IPS DF 19.7 (cell line): Measurements from ENCODE around the gene HMGCS2.
A peak's percentile ranks its signal among the peaks of the same experiment; 100 is the strongest.

Source experiments
- DNase-seq: peaks from one replicate; pipeline ENCODE4 v3.0.0-alpha.2; 2013; ENCODE audit warnings: low read depth, low spot score

HMGCS2 gene

DNA sequence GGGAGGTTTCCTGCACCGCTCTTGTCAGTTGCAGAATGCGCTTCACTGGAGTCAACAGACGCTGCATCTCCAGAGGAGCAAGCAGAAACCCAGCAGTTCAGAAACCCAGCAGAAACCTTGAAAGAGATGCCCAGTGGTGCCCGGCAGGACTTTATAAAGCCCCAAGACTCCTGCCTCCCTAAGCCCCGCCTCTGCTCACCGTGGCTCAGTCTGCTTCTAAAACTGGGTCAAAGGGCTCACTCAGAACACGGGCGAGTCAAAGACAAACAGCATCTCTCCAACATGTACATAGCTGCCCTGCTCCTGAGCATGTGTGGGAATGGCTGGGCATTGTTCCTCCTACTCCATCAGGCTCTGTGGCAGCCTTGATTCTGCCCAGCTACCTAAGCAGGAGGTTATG is at the start of gene HMGCS2:
HMGCS2 (minus strand) TSS at position 128 of the 400 bp plus-strand sequence; CDS start at position 67, 61 bp downstream.
- no peak for DNase-seq

DNA sequence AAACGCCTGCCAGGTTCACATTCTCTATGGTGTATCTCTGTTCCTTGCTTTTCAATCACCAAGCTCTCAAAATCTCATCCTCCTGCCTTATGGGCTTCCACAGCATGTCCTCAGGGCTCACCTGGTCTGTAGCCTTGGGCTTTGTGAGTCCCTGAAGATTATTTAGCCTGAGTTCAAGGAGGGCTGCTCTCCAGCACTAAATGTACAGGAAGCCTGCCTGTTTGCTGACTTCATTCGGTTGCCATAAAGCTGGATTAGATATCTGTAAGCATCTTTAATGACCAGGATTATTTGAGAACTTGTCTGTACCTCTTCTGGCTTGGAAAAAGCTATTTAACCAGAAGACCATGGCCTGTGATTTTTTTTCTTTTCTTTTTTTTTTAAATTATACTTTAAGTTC is 49.5 kb upstream of the HMGCS2 start:
- no peak for DNase-seq

DNA sequence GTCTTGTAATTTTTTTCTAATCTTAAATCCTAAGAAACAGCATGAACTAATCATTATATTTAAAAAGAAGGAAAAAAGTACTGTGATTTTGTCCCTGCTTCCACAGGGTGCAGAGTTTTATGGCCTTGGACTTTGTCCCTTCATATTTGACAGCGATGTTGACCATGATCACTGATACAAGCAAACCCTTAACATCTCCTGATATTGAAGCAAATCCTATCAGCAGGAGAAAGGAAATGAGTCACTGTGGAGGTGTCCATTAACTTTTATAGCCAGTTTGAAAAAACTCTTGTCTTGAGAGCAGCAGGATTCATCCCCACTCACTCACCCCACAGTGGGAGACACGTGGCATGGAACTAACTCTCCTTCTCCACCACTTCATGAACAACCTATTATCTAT is 47.7 kb upstream of the HMGCS2 start:
- no peak for DNase-seq

DNA sequence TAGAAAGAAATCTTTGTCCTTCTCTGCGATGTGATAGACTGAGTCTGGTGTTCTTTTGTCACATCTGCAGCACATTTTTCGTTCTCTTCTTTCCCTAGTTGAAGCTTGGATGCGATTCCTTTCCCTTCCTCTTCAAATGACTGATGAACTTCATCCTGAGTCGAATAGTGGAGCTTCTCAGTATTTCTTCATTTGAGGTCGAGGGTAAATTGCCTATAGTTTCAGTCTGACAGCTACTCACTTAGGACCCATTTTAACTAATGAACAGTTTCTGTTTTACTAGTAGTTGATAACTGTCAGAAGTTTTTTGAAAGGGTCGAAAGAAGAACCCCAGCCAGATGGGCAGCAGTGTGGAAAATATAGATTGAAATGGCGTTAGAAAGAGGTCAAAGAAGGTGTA is 47.2 kb upstream of the HMGCS2 start:
- DNase-seq = no peak

- no peak for DNase-seq
Measured at GRCh38 chr1:119815361-119815760, 46.7 kb upstream of the HMGCS2 start.

DNA sequence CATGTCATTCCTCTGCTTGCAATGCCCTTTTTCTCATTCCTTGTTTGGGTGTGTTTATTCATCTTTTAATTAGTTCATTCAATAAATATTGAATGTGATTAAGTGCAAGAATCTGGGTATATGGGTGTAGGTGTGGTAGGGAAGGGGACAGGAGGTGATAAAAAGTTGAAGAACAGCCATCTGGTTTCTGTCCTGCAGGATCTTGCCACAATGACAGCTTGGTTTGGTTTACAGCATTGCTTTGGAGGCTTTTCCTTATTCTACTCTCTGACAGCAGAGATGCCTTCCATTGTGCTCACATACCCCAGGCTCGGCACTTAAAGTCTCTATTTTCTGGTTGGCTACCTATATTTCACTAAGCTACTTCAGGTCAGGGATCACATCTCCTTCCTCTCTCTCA is 45.6 kb upstream of the HMGCS2 start:
- no peak for DNase-seq

GRCh38 chr1:119811985-119812557 is 43.4 kb upstream of the HMGCS2 start:
- DNase-seq = no peak

DNA sequence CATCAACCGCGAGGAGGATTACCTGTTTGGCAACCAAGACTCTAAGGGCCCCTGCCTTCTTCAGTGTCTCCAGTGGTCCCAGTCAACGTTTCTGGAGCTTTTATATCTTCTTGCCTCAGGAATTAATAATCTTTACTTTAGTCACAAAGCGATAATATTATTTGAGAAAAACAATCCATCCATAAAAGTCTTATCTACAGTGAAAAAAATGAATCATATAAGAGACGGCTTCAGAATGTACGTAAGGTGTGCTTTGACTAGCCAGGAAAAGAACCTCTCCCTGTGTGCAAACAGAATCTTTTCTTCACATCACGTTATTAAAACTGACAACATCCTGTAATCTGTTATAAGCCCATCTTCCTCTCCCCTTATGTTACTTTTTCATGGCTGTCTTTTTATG is 42.7 kb upstream of the HMGCS2 start, which contains the start of gene REG4:
REG4 (minus strand) TSS at position 74 of the 400 bp plus-strand sequence. CDS start 2,691 bp downstream, outside the sequence.
- no peak for DNase-seq

GRCh38 chr1:119808972-119809550 is 40.4 kb upstream of the HMGCS2 start:
- DNase-seq = peak; percentile 30

- DNase-seq = no peak
Measured at GRCh38 chr1:119808491-119808890, 39.8 kb upstream of the HMGCS2 start.

GRCh38 chr1:119806489-119806888 is 37.8 kb upstream of the HMGCS2 start:
- no peak for DNase-seq

- DNase-seq = no peak
Measured at GRCh38 chr1:119805746-119806145, 37.0 kb upstream of the HMGCS2 start.

GRCh38 chr1:119805247-119805646 is 36.5 kb upstream of the HMGCS2 start:
- DNase-seq = no peak

- no peak for DNase-seq
Measured at GRCh38 chr1:119799599-119800177, 31.0 kb upstream of the HMGCS2 start.

DNA sequence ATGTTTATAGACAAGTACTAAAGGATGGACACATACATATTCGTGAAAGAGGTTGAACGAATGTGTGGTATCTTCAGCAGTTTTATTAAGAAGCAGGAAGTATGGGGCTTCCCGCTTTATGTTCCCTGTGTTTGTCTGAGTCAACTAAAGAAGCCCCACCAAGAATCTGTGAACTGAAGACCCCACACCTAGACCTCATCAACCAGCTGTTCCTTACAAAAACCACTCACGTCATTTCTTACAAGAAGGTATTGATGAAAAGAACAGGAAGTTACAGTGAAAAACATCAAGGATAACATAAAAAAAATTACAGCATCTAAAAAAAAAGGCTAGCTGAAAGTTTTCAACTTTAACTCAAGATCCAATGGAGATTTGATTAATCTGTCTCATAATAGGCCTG is 30.3 kb upstream of the HMGCS2 start:
- DNase-seq = no peak

DNA sequence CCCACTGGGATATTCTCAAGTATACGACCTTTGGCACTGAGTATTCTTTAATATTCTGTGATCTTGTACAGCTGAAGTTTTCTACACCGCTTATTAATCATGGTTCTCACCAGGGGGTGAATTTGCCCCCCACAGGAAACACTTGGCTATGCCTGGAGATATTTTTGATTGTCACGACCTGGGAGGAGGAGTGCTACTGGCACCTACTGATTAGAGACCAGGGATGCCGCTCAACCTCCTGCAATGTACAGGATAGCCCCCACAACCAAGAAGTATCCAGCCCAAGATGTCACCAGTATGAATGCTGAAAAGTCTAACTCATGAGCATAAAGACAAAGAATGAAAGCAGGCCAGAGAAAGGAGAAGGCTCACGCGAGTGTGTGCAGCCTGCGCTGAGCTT is 28.9 kb upstream of the HMGCS2 start:
- DNase-seq = no peak

- DNase-seq = no peak
Measured at GRCh38 chr1:119797162-119797561, 28.5 kb upstream of the HMGCS2 start.

GRCh38 chr1:119795261-119796200 is 26.8 kb upstream of the HMGCS2 start:
- DNase-seq = no peak

GRCh38 chr1:119794876-119795240 is 26.2 kb upstream of the HMGCS2 start:
- no peak for DNase-seq

DNA sequence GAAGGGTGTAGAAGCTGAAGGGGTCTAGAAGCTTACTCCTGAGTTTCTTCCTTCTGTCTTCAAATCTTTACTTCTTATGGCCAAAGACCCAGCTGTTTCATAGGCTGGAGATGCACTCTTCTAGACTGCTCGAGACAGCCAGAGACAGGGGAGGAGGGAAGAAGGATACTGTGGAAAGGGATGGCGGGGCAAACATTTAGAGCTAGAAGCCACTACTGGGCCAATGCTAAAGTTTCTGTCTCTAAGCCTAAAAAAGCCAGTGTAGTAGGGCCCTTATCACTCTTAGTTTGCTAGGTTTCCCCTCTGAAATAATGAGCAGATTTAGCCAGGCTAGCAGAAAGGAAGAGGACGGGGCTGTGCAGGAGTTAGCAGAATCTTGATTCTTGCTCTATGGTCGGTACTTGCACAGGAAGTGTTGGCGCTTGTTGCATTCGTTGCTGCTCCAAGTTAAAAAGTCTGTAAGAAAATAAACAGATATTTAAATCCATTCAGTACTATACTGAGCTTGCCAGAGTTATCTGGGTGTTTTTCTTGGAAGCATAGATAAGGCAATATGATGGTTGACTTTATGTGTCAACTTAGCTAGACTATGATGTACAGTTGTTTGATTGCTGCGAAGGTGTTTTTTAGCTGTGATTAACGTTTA is 25.6 kb upstream of the HMGCS2 start:
- DNase-seq = no peak

DNA sequence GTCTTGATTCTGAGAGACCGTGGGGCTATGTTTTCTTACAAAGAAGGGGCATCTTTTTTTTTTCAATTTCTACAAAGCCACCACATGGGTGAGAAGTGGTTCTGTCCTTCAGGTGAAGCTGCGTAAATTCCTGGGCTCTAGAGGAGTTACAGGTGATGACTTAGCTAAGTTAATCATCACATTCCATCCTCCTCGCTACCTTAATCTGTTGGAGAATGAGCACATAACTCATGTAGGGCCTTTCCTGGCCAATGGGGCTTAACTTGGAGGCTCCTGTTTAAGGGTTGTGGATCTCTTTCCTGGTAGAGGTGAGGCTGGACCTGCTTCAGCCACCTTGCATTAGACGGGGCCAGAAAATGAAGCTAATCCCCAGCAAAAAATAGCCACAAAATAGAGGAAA is 22.7 kb upstream of the HMGCS2 start:
- no peak for DNase-seq
